CD8-positive, alpha-beta memory T cell (primary cell): ENCODE results near the gene DISC1. TPM values are rescaled to one million over a fixed set of nuclear protein-coding genes. Genes with fewer than 3 reads are reported as not detected.

ENCODE experiments used
- CTCF ChIA-PET: fragments of 350-600 bp; sonication (Branson Sonifier 250); formaldehyde crosslinking; loops from one replicate; lab custom pipeline; 2021; ENCODE audit warnings: antibody characterized with exemption; lab: Charles Lee
- POLR2A ChIA-PET: fragments of 350-600 bp; sonication (Branson Sonifier 250); formaldehyde crosslinking; loops from one replicate; lab custom pipeline; 2021; ENCODE audit warnings: antibody characterized with exemption; lab: Charles Lee
- DNase-seq, 5 donors: peaks; one replicate each; pipeline versions ENCODE4 v3.0.0 to v3.0.0-alpha.2; 2020 to 2022; ENCODE audit warnings: mixed read lengths in 1 of 5
- H3K27ac ChIP-seq: one replicate; pipeline ENCODE4 v1.7.0; 2013; ENCODE audit warnings: low read depth, mild to moderate bottlenecking, low read length, moderate library complexity
- H3K27me3 ChIP-seq: 2 replicates; pipeline ENCODE4 v1.7.0; 2013; ENCODE audit warnings: low read length, mild to moderate bottlenecking; ENCODE audit not compliant: insufficient read depth, poor library complexity, severe bottlenecking
- H3K36me3 ChIP-seq: 2 replicates; pipeline ENCODE4 v1.7.0; 2013; ENCODE audit warnings: mild to moderate bottlenecking, low read length, moderate library complexity; ENCODE audit not compliant: insufficient read depth
- H3K4me1 ChIP-seq: 2 replicates; pipeline ENCODE4 v1.7.0; 2013; ENCODE audit warnings: mild to moderate bottlenecking, low read length, moderate library complexity; ENCODE audit not compliant: insufficient read depth
- H3K4me3 ChIP-seq: 2 replicates; pipeline ENCODE4 v1.7.0; 2013; ENCODE audit warnings: mild to moderate bottlenecking, low read length
- H3K9me3 ChIP-seq: 2 replicates; pipeline ENCODE4 v1.7.0; 2013; ENCODE audit warnings: mild to moderate bottlenecking, low read length
- H3K27ac Mint-ChIP-seq, 8 donors: one replicate each; pipeline ENCODE4 v1.8.0; 2020 to 2021; ENCODE audit warnings: mixed read lengths in 8 of 8, mild to moderate bottlenecking in 6 of 8, inconsistent platforms in 3 of 8, moderate library complexity in 3 of 8
- H3K27me3 Mint-ChIP-seq, 2 donors: one replicate each; pipeline ENCODE4 v1.8.0; 2020 to 2021; ENCODE audit warnings: mixed read lengths in 2 of 2, mild to moderate bottlenecking in 1 of 2, moderate library complexity in 1 of 2
- H3K36me3 Mint-ChIP-seq, 3 donors: one replicate each; pipeline ENCODE4 v1.8.0; 2020 to 2021; ENCODE audit warnings: mixed read lengths in 3 of 3, inconsistent platforms in 1 of 3, mild to moderate bottlenecking in 1 of 3
- H3K4me1 Mint-ChIP-seq, 3 donors: one replicate each; pipeline ENCODE4 v1.8.0; 2020 to 2021; ENCODE audit warnings: mixed read lengths in 3 of 3, inconsistent platforms in 1 of 3, mild to moderate bottlenecking in 1 of 3
- H3K4me3 Mint-ChIP-seq, 7 donors: one replicate each; pipeline ENCODE4 v1.8.0; 2020 to 2021; ENCODE audit warnings: mixed read lengths in 7 of 7, mild to moderate bottlenecking in 6 of 7, moderate library complexity in 4 of 7, inconsistent platforms in 2 of 7
- H3K9me3 Mint-ChIP-seq, 5 donors: one replicate each; pipeline ENCODE4 v1.8.0; 2020 to 2022; ENCODE audit warnings: mixed read lengths in 5 of 5, mild to moderate bottlenecking in 3 of 5, moderate library complexity in 2 of 5, inconsistent platforms in 1 of 5
- polyA plus RNA-seq: library from polyadenylated mRNA; unstranded; fragments of 300-500 nt; fragmentation: Illumina TruSeq; gene quantifications from one replicate; pipeline ENCODE4 v1.2.3, GENCODE V29; 2021
- total RNA-seq, 2 experiments: library from RNA; stranded (reverse); gene quantifications; one replicate each; pipeline ENCODE4 v1.2.3, GENCODE V29; 2021

DISC1 gene
- total and polyA plus RNA-seq, 3 experiments from 2014 or later = 0.60 to 2.4 (median 1.0) TPM

- H3K9me3 Mint-ChIP-seq = no peaks in the 10 kb centered on the region
- peaks cover 14 to 21% (median 20%) of the 10 kb centered on the region in 3 donors for H3K4me1 Mint-ChIP-seq
- Histone ChIP-seq H3K9me3 (no peaks in the 10 kb centered on the region), H3K27ac (no peak overlapping the region), H3K4me1 (peaks cover 4% of the 10 kb centered on the region), H3K27me3 (no peaks in the 10 kb centered on the region), H3K36me3 (no peaks in the 10 kb centered on the region), H3K4me3 (no peak overlapping the region)
- no peaks in the 10 kb centered on the region for H3K27me3 Mint-ChIP-seq
- POLR2A ChIA-PET = no interaction called here
- H3K36me3 Mint-ChIP-seq = peaks cover 0 to 1% (median 0%) of the 10 kb centered on the region in 3 donors
- peak overlapping the region in 3 of 8 donors; percentile 64 to 80 (median 80) for H3K27ac Mint-ChIP-seq
- no peak for DNase-seq
- H3K4me3 Mint-ChIP-seq = no peak overlapping the region
- CTCF ChIA-PET = no interaction called here
Observed at GRCh38 chr1:231862611-231863010, 236.0 kb downstream of the DISC1 start.

DNA sequence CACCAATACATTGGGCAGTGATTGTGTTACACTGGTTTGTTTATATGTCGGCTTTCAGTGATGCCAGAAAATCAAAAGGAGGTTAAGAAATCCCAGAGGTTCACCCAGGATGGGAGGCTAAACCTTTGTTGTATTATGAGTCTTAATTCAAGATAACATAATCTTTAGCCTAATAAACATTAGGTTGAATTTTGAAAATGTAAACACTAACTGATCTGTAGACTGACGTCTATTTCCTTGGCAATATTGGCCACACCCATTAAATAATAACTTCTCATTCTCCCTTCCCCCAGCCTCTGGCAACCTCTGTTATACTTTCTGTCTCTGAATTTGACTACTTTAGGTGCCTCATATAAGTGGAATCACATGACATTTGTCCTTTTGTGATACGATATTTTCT, 238.7 kb downstream of the DISC1 start:
- H3K27ac Mint-ChIP-seq = no peak overlapping the region
- H3K9me3 ChIP-seq = no peaks in the 10 kb centered on the region
- peaks cover 0 to 6% (median 0%) of the 10 kb centered on the region in 3 donors for H3K36me3 Mint-ChIP-seq
- peaks cover 38 to 44% (median 42%) of the 10 kb centered on the region in 3 donors for H3K4me1 Mint-ChIP-seq
- H3K27ac ChIP-seq = no peak overlapping the region
- H3K27me3 Mint-ChIP-seq = no peaks in the 10 kb centered on the region
- H3K4me3 Mint-ChIP-seq = no peak overlapping the region
- POLR2A ChIA-PET = no interaction called here
- peaks cover 13% of the 10 kb centered on the region for H3K4me1 ChIP-seq
- H3K27me3 ChIP-seq = no peaks in the 10 kb centered on the region
- no peaks in the 10 kb centered on the region for H3K9me3 Mint-ChIP-seq
- no peak for DNase-seq
- no peaks in the 10 kb centered on the region for H3K36me3 ChIP-seq
- no peak overlapping the region for H3K4me3 ChIP-seq
- CTCF ChIA-PET = interaction anchor here (2.0 to 3.6 kb wide), 2 partner anchors 54 to 762 kb away, joined by 6 to 22 read pairs; no protein-coding TSS in a partner anchor

- peak; percentile 39 to 66 (median 41) for DNase-seq
- H3K9me3 Mint-ChIP-seq = no peaks in the 10 kb centered on the region
- no peaks in the 10 kb centered on the region for H3K27me3 ChIP-seq
- no peak overlapping the region for H3K4me3 ChIP-seq
- peaks cover 42 to 49% (median 44%) of the 10 kb centered on the region in 3 donors for H3K4me1 Mint-ChIP-seq
- CTCF ChIA-PET = interaction anchor here (0.8 to 3.6 kb wide), 9 partner anchors 8 to 760 kb away, joined by 3 to 22 read pairs (median 3); no protein-coding TSS in a partner anchor
- POLR2A ChIA-PET = no interaction called here
- peak overlapping the region in 4 of 8 donors; percentile 33 to 52 (median 44) for H3K27ac Mint-ChIP-seq
- H3K27ac ChIP-seq = no peak overlapping the region
- H3K36me3 ChIP-seq = no peaks in the 10 kb centered on the region
- H3K4me1 ChIP-seq = peaks cover 21% of the 10 kb centered on the region
- H3K27me3 Mint-ChIP-seq = no peaks in the 10 kb centered on the region
- peak overlapping the region in 2 of 7 donors; percentile 29 to 70 for H3K4me3 Mint-ChIP-seq
- H3K9me3 ChIP-seq = no peaks in the 10 kb centered on the region
- H3K36me3 Mint-ChIP-seq = peaks cover 0 to 6% (median 0%) of the 10 kb centered on the region in 3 donors
Observed at GRCh38 chr1:231866392-231867331, 240.1 kb downstream of the DISC1 start.

GRCh38 chr1:231867607-231868006, 241.0 kb downstream of the DISC1 start:
- POLR2A ChIA-PET = no interaction called here
- Histone ChIP-seq H3K4me1 (peaks cover 24% of the 10 kb centered on the region), H3K27me3 (no peaks in the 10 kb centered on the region), H3K4me3 (no peak overlapping the region), H3K27ac (no peak overlapping the region), H3K9me3 (no peaks in the 10 kb centered on the region), H3K36me3 (no peaks in the 10 kb centered on the region)
- CTCF ChIA-PET = interaction anchor here (0.9 to 3.6 kb wide), 8 partner anchors 9 to 759 kb away, joined by 3 to 22 read pairs (median 3); no protein-coding TSS in a partner anchor
- no peak for DNase-seq
- H3K27ac Mint-ChIP-seq = peak overlapping the region in 4 of 8 donors; percentile 18 to 66 (median 36)
- H3K4me3 Mint-ChIP-seq = peak overlapping the region in 1 of 7 donors; percentile 48
- no peaks in the 10 kb centered on the region for H3K27me3 Mint-ChIP-seq
- H3K36me3 Mint-ChIP-seq = peaks cover 0 to 6% (median 0%) of the 10 kb centered on the region in 3 donors
- peaks cover 47 to 55% (median 52%) of the 10 kb centered on the region in 3 donors for H3K4me1 Mint-ChIP-seq
- H3K9me3 Mint-ChIP-seq = no peaks in the 10 kb centered on the region

DNA sequence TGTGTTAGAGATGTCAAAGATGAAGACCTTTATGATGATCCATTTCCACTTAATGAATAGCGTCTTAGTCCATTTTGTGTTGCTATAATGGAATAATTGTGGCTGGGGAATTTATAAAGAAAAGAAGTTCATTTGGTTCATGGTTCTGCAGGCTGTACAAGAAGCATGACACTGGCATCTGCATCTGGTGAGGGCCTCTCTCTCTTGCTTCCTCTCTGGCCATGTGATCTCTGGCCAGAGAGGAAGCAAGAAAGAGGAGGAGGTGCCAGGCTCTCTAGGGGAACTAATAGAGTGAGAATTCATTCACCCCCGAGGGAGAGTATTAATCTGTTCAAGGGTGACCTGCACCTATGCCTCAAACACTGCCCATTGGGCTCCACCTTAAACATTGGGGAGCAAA, 242.8 kb downstream of the DISC1 start:
- peaks cover 0 to 14% (median 1%) of the 10 kb centered on the region in 3 donors for H3K36me3 Mint-ChIP-seq
- CTCF ChIA-PET = no interaction called here
- H3K9me3 ChIP-seq = no peaks in the 10 kb centered on the region
- DNase-seq = no peak
- no peaks in the 10 kb centered on the region for H3K27me3 ChIP-seq
- H3K4me3 Mint-ChIP-seq = peak overlapping the region in 1 of 7 donors; percentile 36
- H3K4me1 Mint-ChIP-seq = peaks cover 47 to 56% (median 53%) of the 10 kb centered on the region in 3 donors
- no peaks in the 10 kb centered on the region for H3K27me3 Mint-ChIP-seq
- peaks cover 24% of the 10 kb centered on the region for H3K4me1 ChIP-seq
- H3K9me3 Mint-ChIP-seq = no peaks in the 10 kb centered on the region
- POLR2A ChIA-PET = no interaction called here
- H3K27ac Mint-ChIP-seq = peak overlapping the region in 3 of 8 donors; percentile 10 to 39 (median 15)
- no peaks in the 10 kb centered on the region for H3K36me3 ChIP-seq
- no peak overlapping the region for H3K27ac ChIP-seq
- no peak overlapping the region for H3K4me3 ChIP-seq

DNA sequence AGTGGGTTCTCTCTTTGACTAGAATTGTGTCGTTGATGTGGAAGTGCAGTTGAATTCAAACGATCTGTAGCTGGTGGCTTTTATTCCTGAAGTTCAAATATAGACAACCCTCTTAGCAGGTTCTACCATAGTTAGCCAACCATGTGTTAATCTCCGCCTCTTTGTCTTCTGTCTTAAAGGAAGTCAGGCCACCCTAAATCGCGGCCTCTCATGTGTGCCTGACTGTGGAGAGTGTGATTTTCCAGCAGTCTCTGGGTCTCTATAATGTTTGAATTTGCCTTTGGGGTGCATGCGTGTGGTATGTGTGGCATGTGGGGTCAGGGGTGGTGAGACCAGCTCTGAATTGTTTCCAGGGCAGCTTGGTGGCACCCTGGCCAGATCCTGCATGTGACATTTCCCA, 244.9 kb downstream of the DISC1 start:
- no peaks in the 10 kb centered on the region for H3K27me3 ChIP-seq
- no peak for DNase-seq
- H3K4me3 ChIP-seq = no peak overlapping the region
- peaks cover 0 to 4% (median 2%) of the 10 kb centered on the region in 5 donors for H3K9me3 Mint-ChIP-seq
- peaks cover 0 to 1% of the 10 kb centered on the region in 2 donors for H3K27me3 Mint-ChIP-seq
- peaks cover 24% of the 10 kb centered on the region for H3K4me1 ChIP-seq
- H3K27ac Mint-ChIP-seq = peak overlapping the region; percentile 16 to 93 (median 62)
- H3K4me1 Mint-ChIP-seq = peaks cover 47 to 54% (median 50%) of the 10 kb centered on the region in 3 donors
- ChIA-PET POLR2A (no interaction called here), CTCF (no interaction called here)
- peaks cover 4 to 25% (median 5%) of the 10 kb centered on the region in 3 donors for H3K36me3 Mint-ChIP-seq
- H3K4me3 Mint-ChIP-seq = peak overlapping the region in 5 of 7 donors; percentile 25 to 73 (median 45)
- H3K9me3 ChIP-seq = no peaks in the 10 kb centered on the region
- H3K36me3 ChIP-seq = no peaks in the 10 kb centered on the region
- no peak overlapping the region for H3K27ac ChIP-seq

DNA sequence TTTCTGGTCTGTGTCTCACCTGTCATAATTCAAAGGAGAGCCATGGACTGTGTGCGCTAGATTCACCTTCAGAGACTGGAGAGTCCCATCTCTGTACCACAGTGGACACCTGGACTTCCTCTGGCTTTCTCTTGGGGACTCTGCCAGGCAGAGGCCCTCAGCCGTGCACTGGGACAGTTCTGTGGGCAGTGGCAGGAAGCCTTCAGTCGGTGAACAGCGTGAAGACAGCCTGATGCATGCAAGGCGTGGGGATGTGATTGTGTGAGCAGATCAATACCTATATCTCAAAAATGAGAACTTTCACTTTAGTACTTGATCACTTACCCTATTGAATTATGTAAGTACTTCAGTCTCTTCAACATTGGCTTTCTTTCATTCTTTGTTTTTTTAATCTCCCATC, 245.3 kb downstream of the DISC1 start:
- peaks cover 0 to 5% (median 2%) of the 10 kb centered on the region in 5 donors for H3K9me3 Mint-ChIP-seq
- CTCF ChIA-PET = no interaction called here
- peaks cover 22% of the 10 kb centered on the region for H3K4me1 ChIP-seq
- H3K4me3 Mint-ChIP-seq = peak overlapping the region in 6 of 7 donors; percentile 25 to 73 (median 38)
- H3K4me3 ChIP-seq = no peak overlapping the region
- H3K36me3 ChIP-seq = no peaks in the 10 kb centered on the region
- no peaks in the 10 kb centered on the region for H3K9me3 ChIP-seq
- H3K27me3 Mint-ChIP-seq = peaks cover 0 to 1% of the 10 kb centered on the region in 2 donors
- no peaks in the 10 kb centered on the region for H3K27me3 ChIP-seq
- H3K27ac Mint-ChIP-seq = peak overlapping the region in 7 of 8 donors; percentile 16 to 93 (median 66)
- H3K36me3 Mint-ChIP-seq = peaks cover 4 to 28% (median 7%) of the 10 kb centered on the region in 3 donors
- POLR2A ChIA-PET = no interaction called here
- peaks cover 44 to 50% (median 46%) of the 10 kb centered on the region in 3 donors for H3K4me1 Mint-ChIP-seq
- no peak for DNase-seq
- H3K27ac ChIP-seq = no peak overlapping the region
